Activated CD4-positive, alpha-beta T cell treated with anti-CD3 and anti-CD28 coated beads, Interleukin-2, amount 10 ng/mL, durations not matched to agents 24 days and 14 days (primary cell): ENCODE data around the gene NMT2. TPM values are rescaled to one million over a fixed set of nuclear protein-coding genes. Genes with fewer than 3 reads are reported as not detected.
A peak's percentile ranks its signal among the peaks of the same experiment; 100 is the strongest.

Experiments
- DNase-seq: peaks from one replicate; pipeline ENCODE4 v3.0.0; 2022
- H3K27ac Mint-ChIP-seq: one replicate; pipeline ENCODE4 v1.8.0; 2022; ENCODE audit warnings: mild to moderate bottlenecking, mixed read lengths
- H3K27me3 Mint-ChIP-seq: one replicate; pipeline ENCODE4 v1.8.0; 2022; ENCODE audit warnings: mixed read lengths
- H3K36me3 Mint-ChIP-seq: one replicate; pipeline ENCODE4 v1.8.0; 2022; ENCODE audit warnings: low read depth, mild to moderate bottlenecking, mixed read lengths
- H3K4me1 Mint-ChIP-seq: one replicate; pipeline ENCODE4 v1.8.0; 2021; ENCODE audit warnings: mixed read lengths
- H3K4me3 Mint-ChIP-seq: one replicate; pipeline ENCODE4 v1.8.0; 2022; ENCODE audit warnings: mild to moderate bottlenecking, moderate library complexity, mixed read lengths
- H3K9me3 Mint-ChIP-seq: one replicate; pipeline ENCODE4 v1.8.0; 2021; ENCODE audit warnings: mixed read lengths
- intact Hi-C: fragments of 100-400 bp; cut with micrococcal nuclease; formaldehyde crosslinking; loops from one replicate; pipeline ENCODE4 v1.15.1; 2023
- total RNA-seq: library from RNA; stranded (reverse); gene quantifications from 2 replicates; pipeline ENCODE4 v1.2.3, GENCODE V29; 2022

Gene NMT2
- total RNA-seq, 1 donor from 2014 or later = 13.7 TPM

DNA sequence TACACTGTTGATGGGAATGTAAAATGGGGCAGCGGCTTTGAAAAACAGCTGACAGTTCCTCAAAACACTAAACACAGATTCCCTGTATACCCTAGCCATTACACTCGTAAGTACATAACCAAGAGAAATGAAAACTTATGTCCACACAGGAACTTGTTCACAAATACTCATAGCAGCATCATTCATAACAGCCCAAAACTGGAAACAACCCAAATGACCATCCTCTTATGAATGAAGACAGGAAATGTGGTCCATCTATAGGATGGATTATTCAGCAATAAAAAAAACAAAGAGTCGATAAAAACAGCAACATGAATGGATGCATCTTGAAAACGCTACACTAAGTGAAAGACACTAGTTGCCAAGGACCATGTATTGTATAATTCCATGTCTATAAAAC, 23.7 kb downstream of the NMT2 start:
- no peak overlapping the region for H3K27ac Mint-ChIP-seq
- H3K4me3 Mint-ChIP-seq = no peak overlapping the region
- peaks cover 9% of the 10 kb centered on the region for H3K36me3 Mint-ChIP-seq
- no peak for DNase-seq
- no peaks in the 10 kb centered on the region for H3K27me3 Mint-ChIP-seq
- H3K9me3 Mint-ChIP-seq = no peaks in the 10 kb centered on the region
- intact Hi-C loops = no loop called here
- peaks cover 19% of the 10 kb centered on the region for H3K4me1 Mint-ChIP-seq

DNA sequence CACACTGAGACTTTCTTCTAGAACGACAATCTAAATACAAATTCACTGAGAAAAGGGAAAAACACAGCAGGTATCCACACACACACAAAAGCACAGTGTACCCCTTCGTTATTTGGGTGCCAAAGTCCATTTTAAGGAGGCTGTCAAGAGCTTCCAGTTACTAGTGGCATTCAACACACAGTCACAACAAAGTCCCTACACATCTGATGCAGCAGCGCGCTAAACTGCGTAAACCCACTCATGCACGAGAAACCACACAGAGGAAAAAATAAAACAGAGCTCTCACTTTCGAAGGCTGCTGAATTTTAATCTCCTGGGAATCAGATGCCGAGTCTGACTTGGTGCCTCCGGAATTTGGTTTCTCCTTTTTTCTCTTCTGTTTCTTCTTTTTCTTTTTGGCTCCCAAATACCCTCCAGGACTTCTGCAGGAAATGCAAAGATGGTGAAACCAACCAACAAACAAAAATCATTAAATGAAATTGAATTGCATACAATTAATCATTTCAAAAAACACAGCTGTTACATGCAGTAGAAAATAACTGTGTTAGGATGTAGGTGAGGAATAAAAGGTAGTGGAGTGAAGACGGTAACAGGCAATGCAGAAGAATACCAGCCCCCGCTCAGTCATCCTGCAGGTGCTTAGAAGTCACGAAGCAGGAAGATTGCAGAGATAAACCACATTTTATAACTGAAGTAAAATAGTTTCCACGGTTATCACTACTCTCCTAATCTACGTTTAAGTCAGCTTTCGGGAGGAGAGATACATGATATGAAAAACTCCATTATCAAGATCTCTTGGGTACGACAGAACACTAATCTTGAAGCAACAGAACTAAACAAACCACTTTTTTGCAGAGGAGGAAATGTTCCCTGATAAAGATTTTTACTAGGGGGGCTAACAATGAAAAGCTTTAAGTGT, 27.1 kb downstream of the NMT2 start:
- no peaks in the 10 kb centered on the region for H3K9me3 Mint-ChIP-seq
- no peaks in the 10 kb centered on the region for H3K27me3 Mint-ChIP-seq
- intact Hi-C loops = loop anchor here (1.0 kb wide), 2 partner anchors 18 to 26 kb away; no protein-coding TSS in a partner anchor
- H3K4me1 Mint-ChIP-seq = peaks cover 19% of the 10 kb centered on the region
- peak overlapping the region; percentile 56 for H3K4me3 Mint-ChIP-seq
- H3K27ac Mint-ChIP-seq = peak overlapping the region; percentile 20
- peaks cover 29% of the 10 kb centered on the region for H3K36me3 Mint-ChIP-seq
- no peak for DNase-seq

DNA sequence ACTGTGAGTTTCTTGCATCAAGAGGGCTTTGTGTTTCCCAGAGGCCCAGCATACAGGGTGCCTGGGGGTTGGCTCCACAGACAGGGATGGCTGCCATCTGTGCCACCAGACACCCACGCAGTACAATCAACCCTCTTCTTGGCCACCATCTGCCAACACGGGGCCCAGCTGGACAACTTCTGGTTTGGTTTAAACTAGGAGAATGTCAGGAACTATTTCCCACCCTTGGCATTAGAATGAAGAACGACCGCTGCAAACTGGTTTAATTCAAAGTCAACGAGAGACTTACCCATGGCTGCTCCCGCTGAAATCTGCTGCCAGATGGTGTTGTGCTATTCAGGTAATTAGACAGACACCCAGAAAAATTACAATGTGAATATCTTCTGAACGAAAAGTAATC, 27.8 kb downstream of the NMT2 start:
- Mint-ChIP-seq H3K4me1 (peaks cover 16% of the 10 kb centered on the region), H3K9me3 (no peaks in the 10 kb centered on the region), H3K36me3 (peaks cover 30% of the 10 kb centered on the region), H3K4me3 (peak overlapping the region; percentile 56), H3K27ac (no peak overlapping the region), H3K27me3 (no peaks in the 10 kb centered on the region)
- no peak for DNase-seq
- intact Hi-C loops = loop anchor here (1.0 kb wide), 2 partner anchors 17 to 27 kb away; no protein-coding TSS in a partner anchor

GRCh38 chr10:15137636-15138035, 30.9 kb downstream of the NMT2 start:
- H3K36me3 Mint-ChIP-seq = peaks cover 53% of the 10 kb centered on the region
- peaks cover 16% of the 10 kb centered on the region for H3K4me1 Mint-ChIP-seq
- no peak for DNase-seq
- H3K27ac Mint-ChIP-seq = no peak overlapping the region
- no peaks in the 10 kb centered on the region for H3K27me3 Mint-ChIP-seq
- intact Hi-C loops = no loop called here
- H3K4me3 Mint-ChIP-seq = no peak overlapping the region
- no peaks in the 10 kb centered on the region for H3K9me3 Mint-ChIP-seq

GRCh38 chr10:15137036-15137359, 31.5 kb downstream of the NMT2 start:
- H3K27ac Mint-ChIP-seq = no peak overlapping the region
- DNase-seq = no peak
- intact Hi-C loops = no loop called here
- no peaks in the 10 kb centered on the region for H3K9me3 Mint-ChIP-seq
- no peaks in the 10 kb centered on the region for H3K27me3 Mint-ChIP-seq
- peaks cover 14% of the 10 kb centered on the region for H3K4me1 Mint-ChIP-seq
- peaks cover 54% of the 10 kb centered on the region for H3K36me3 Mint-ChIP-seq
- no peak overlapping the region for H3K4me3 Mint-ChIP-seq

- Mint-ChIP-seq H3K27me3 (no peaks in the 10 kb centered on the region), H3K4me1 (peaks cover 8% of the 10 kb centered on the region), H3K9me3 (no peaks in the 10 kb centered on the region), H3K36me3 (peaks cover 58% of the 10 kb centered on the region), H3K4me3 (no peak overlapping the region), H3K27ac (no peak overlapping the region)
- no peak for DNase-seq
- intact Hi-C loops = no loop called here
Measured at GRCh38 chr10:15136129-15137035, 32.1 kb downstream of the NMT2 start.

GRCh38 chr10:15131330-15131729, 37.2 kb downstream of the NMT2 start:
- intact Hi-C loops = no loop called here
- peaks cover 63% of the 10 kb centered on the region for H3K36me3 Mint-ChIP-seq
- no peaks in the 10 kb centered on the region for H3K4me1 Mint-ChIP-seq
- no peaks in the 10 kb centered on the region for H3K9me3 Mint-ChIP-seq
- no peak overlapping the region for H3K27ac Mint-ChIP-seq
- no peaks in the 10 kb centered on the region for H3K27me3 Mint-ChIP-seq
- H3K4me3 Mint-ChIP-seq = no peak overlapping the region
- no peak for DNase-seq

- H3K36me3 Mint-ChIP-seq = peaks cover 53% of the 10 kb centered on the region
- no peak overlapping the region for H3K4me3 Mint-ChIP-seq
- no peaks in the 10 kb centered on the region for H3K9me3 Mint-ChIP-seq
- intact Hi-C loops = no loop called here
- no peak for DNase-seq
- H3K4me1 Mint-ChIP-seq = peaks cover 22% of the 10 kb centered on the region
- peak overlapping the region; percentile 48 for H3K27ac Mint-ChIP-seq
- H3K27me3 Mint-ChIP-seq = no peaks in the 10 kb centered on the region
Measured at GRCh38 chr10:15124908-15125307, 43.6 kb downstream of the NMT2 start.

- intact Hi-C loops = no loop called here
- H3K36me3 Mint-ChIP-seq = peaks cover 55% of the 10 kb centered on the region
- H3K4me1 Mint-ChIP-seq = peaks cover 22% of the 10 kb centered on the region
- no peaks in the 10 kb centered on the region for H3K9me3 Mint-ChIP-seq
- H3K27me3 Mint-ChIP-seq = no peaks in the 10 kb centered on the region
- no peak for DNase-seq
- H3K27ac Mint-ChIP-seq = peak overlapping the region; percentile 90
- peak overlapping the region; percentile 15 for H3K4me3 Mint-ChIP-seq
Measured at GRCh38 chr10:15124190-15124589, 44.3 kb downstream of the NMT2 start.

DNA sequence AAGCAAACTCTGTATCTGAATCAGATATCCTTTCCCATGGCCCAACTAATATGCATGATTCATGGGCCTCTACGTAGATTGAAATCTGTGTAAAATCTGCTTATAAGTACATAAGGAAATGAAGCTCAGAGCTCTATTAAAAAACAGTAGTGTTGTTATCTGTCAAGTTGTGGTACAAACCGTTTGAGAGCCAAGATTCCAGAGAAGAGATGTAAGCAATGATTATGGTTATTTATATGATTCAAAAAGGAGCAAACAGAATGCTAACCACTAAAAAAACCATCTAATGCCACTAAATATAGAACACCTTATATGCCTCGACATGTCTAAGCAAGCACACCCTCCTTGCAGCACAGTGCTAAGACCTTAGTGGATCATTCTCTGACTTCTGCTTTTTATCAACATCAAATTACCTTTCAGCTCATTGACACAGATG, 44.7 kb downstream of the NMT2 start:
- H3K27ac Mint-ChIP-seq = peak overlapping the region; percentile 90
- H3K4me3 Mint-ChIP-seq = peak overlapping the region; percentile 15
- H3K27me3 Mint-ChIP-seq = no peaks in the 10 kb centered on the region
- intact Hi-C loops = loop anchor here (1.0 kb wide), 2 partner anchors 18 to 44 kb away; no protein-coding TSS in a partner anchor
- no peaks in the 10 kb centered on the region for H3K9me3 Mint-ChIP-seq
- H3K36me3 Mint-ChIP-seq = peaks cover 55% of the 10 kb centered on the region
- H3K4me1 Mint-ChIP-seq = peaks cover 22% of the 10 kb centered on the region
- no peak for DNase-seq

- Mint-ChIP-seq H3K27me3 (no peaks in the 10 kb centered on the region), H3K9me3 (no peaks in the 10 kb centered on the region), H3K4me3 (peak overlapping the region; percentile 39), H3K27ac (peak overlapping the region; percentile 84), H3K36me3 (peaks cover 46% of the 10 kb centered on the region), H3K4me1 (peaks cover 22% of the 10 kb centered on the region)
- intact Hi-C loops = loop anchor here (1.0 kb wide), 2 partner anchors 19 to 45 kb away; no protein-coding TSS in a partner anchor
- DNase-seq = no peak
Measured at GRCh38 chr10:15122477-15123030, 45.9 kb downstream of the NMT2 start.

- DNase-seq = no peak
- Mint-ChIP-seq H3K27ac (no peak overlapping the region), H3K4me3 (no peak overlapping the region), H3K36me3 (peaks cover 43% of the 10 kb centered on the region), H3K9me3 (no peaks in the 10 kb centered on the region), H3K4me1 (peaks cover 22% of the 10 kb centered on the region), H3K27me3 (no peaks in the 10 kb centered on the region)
- intact Hi-C loops = no loop called here
Measured at GRCh38 chr10:15121707-15122106, 46.8 kb downstream of the NMT2 start.

- H3K4me1 Mint-ChIP-seq = peaks cover 22% of the 10 kb centered on the region
- H3K27me3 Mint-ChIP-seq = no peaks in the 10 kb centered on the region
- no peak overlapping the region for H3K27ac Mint-ChIP-seq
- no peak overlapping the region for H3K4me3 Mint-ChIP-seq
- H3K36me3 Mint-ChIP-seq = peaks cover 35% of the 10 kb centered on the region
- no peaks in the 10 kb centered on the region for H3K9me3 Mint-ChIP-seq
- DNase-seq = no peak
- intact Hi-C loops = no loop called here
Measured at GRCh38 chr10:15120523-15120922, 48.0 kb downstream of the NMT2 start.
